Measurements from ENCODE around the gene ADAM8. TPM values are rescaled to one million over a fixed set of nuclear protein-coding genes. Genes with fewer than 3 reads are reported as not detected.
A peak's percentile ranks its signal among the peaks of the same experiment; 100 is the strongest.
"Not testable (repeated sequence)": the region's sequence is repeated elsewhere in the genome, so short reads cannot be mapped to it uniquely, and the experiment has no call there.

The ADAM8 gene
- total RNA-seq: 10 to 100 TPM in 1 of 4 donors, 1 to 10 TPM in 3; 5.4 to 12.4 (median 6.4) TPM

DNA sequence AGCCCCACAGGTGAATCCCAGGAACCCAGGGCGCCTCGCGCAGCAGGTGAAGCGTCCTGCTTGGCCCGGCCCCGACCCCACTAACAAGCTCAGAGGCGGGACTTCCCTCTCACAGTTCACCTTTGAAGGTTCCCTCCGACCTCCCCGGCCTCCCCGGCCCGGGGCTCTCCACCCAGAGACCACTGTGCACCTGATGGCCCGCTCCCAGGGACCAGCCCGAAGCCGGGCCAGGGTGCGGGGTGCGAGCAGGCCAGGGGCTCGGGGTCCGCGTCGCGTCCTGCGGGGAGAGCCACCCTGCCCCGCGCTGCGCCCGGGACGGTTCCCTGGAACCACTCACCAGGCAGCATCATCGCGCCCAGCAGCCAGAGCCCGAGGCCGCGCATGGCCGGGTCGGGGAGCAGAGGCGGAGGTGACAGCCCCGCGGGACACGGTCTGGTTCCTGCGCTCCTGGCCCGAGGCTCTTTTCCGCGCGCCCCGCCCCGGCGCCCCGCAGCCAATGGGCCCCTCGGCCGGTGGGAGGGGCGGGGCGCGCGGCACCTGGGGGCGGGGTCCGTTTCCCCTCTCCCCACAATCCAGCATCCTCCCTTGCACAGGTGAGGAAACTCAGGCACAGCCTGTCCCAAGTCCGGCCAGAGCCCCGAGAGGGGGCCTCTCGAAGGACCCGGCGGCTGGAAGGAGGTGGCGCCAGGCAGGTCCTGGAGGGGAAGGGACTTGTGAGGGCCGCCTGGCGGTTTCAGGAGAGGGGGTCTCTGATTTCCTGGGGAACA lies at the start of gene ADAM8:
Gene ADAM8, minus strand, starts transcription at position 434 of the 767 bp plus-strand sequence. Its CDS starts 51 bp downstream, at position 383.
- H3K9me3 ChIP-seq: no peaks in the 10 kb centered on the region
- peaks cover 0 to 7% of the 10 kb centered on the region in 2 donors for H3K27me3 ChIP-seq
- H3K4me3 ChIP-seq: peak within 1 kb of the TSS; percentile 41 to 61 (median 48)
- H3K4me1 ChIP-seq: peaks cover 0 to 51% (median 29%) of the 10 kb centered on the region in 4 donors
- peak within 1 kb of the TSS; percentile 71 to 85 (median 77) for H3K27ac ChIP-seq
- no peak for TF ChIP-seq POLR2A (IDR thresholded peaks at IDR 0.05)
- TF ChIP-seq, protein P1, sequence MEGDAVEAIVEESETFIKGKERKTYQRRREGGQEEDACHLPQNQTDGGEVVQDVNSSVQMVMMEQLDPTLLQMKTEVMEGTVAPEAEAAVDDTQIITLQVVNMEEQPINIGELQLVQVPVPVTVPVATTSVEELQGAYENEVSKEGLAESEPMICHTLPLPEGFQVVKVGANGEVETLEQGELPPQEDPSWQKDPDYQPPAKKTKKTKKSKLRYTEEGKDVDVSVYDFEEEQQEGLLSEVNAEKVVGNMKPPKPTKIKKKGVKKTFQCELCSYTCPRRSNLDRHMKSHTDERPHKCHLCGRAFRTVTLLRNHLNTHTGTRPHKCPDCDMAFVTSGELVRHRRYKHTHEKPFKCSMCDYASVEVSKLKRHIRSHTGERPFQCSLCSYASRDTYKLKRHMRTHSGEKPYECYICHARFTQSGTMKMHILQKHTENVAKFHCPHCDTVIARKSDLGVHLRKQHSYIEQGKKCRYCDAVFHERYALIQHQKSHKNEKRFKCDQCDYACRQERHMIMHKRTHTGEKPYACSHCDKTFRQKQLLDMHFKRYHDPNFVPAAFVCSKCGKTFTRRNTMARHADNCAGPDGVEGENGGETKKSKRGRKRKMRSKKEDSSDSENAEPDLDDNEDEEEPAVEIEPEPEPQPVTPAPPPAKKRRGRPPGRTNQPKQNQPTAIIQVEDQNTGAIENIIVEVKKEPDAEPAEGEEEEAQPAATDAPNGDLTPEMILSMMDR (IDR thresholded peaks at IDR 0.05): no peak
- peak; percentile 67 to 86 (median 77) for DNase-seq
- H3K36me3 ChIP-seq: peaks cover 0 to 25% (median 0%) of the 10 kb centered on the region in 3 donors

DNA sequence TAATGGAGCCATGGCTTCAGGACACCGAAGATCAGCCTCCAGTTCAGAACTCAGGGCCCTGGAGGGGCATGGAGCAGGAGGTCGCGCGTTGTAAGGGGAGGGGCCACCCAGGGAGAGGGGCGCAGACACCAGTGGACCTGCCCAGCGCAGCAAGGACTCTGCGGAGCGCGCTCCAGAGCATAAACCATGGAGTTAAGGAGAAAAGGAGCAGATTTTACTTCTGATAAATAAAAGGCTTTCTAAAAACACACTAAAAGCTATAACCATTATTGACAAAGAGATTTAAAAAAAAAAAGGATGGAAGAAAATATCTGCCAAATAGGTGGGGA lies 49.5 kb upstream of the ADAM8 start:
- Histone ChIP-seq H3K9me3 (no peaks in the 10 kb centered on the region), H3K4me1 (peaks cover 0 to 37% (median 21%) of the 10 kb centered on the region in 4 donors), H3K27ac (no peak overlapping the region), H3K36me3 (no peaks in the 10 kb centered on the region), H3K4me3 (peak overlapping the region in 3 of 4 donors; percentile 45 to 52 (median 49)), H3K27me3 (peaks cover 7 to 41% of the 10 kb centered on the region in 2 donors)
- no peak for DNase-seq
- TF ChIP-seq POLR2A (IDR thresholded peaks at IDR 0.05): no peak
- TF ChIP-seq, protein P1 (IDR thresholded peaks at IDR 0.05): no peak

DNA sequence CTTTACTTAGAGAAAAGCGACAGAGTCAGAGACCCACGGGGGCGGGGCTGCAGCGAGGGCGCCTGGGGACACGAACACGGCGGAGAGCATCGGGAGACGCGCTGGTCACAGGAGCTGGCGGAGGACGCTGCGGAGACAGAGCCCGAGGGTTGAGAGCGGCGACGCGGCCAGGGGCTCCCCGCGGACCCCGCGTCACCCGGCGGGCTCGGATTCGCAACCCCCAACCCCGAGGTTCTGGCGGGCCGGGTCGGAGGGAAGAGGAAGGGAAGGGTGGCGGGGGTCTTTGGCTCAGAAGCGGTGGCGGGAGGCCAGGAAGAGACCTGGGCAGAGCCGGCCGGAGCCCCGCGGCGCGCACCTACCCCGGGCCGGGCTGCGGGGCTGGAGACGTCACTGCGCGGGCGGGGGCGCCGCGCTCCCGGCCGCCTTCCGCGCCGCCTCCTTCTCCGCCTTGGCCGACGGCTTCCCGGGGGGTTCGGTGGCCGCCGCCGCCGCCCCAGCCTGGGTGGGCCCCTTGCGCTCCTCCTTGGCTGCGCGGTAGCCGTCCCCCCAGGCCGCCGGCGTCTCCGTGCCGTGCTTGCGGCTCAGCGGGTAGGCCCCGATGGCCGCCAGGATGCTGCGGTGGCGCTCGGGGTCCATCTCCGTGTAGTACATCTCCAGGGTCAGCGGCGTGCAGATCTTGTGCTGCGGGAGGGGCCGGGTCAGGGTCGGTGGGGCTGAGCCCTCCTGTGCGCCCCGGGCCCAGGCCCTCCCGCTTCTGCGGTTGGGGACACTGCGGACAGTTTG lies 49.0 kb upstream of the ADAM8 start:
- TF ChIP-seq POLR2A (IDR thresholded peaks at IDR 0.05): no peak
- TF ChIP-seq, protein P1 (IDR thresholded peaks at IDR 0.05): no peak
- Histone ChIP-seq H3K27ac (no peak overlapping the region), H3K4me3 (peak overlapping the region; percentile 7 to 52 (median 47)), H3K4me1 (peaks cover 0 to 37% (median 21%) of the 10 kb centered on the region in 4 donors), H3K36me3 (no peaks in the 10 kb centered on the region), H3K27me3 (peaks cover 7 to 41% of the 10 kb centered on the region in 2 donors), H3K9me3 (no peaks in the 10 kb centered on the region)
- no peak for DNase-seq

DNA sequence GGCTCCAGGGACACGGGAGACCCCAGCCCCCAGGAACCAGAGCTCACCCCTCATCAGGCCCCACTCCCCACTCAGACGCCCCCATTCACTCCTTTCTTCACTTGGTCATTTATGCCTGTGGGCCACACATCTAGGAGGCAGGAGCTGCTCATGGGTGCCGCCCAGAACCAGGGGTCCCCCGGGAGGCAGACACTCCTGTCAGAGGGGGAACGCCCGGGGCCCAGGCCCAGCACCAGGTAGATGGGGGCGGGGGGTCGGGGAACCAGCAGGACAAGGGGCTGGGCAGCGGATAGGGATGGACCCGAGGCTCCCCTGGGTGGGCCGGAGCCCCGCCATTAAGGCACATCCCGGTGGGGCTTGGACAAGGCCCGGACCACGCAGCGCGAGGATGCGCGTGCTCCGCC lies 48.2 kb upstream of the ADAM8 start:
- Histone ChIP-seq H3K4me3 (peak overlapping the region in 2 of 4 donors; percentile 45 to 49), H3K36me3 (no peaks in the 10 kb centered on the region), H3K4me1 (peaks cover 0 to 35% (median 20%) of the 10 kb centered on the region in 4 donors), H3K27ac (no peak overlapping the region), H3K9me3 (no peaks in the 10 kb centered on the region), H3K27me3 (peaks cover 7 to 41% of the 10 kb centered on the region in 2 donors)
- no peak for DNase-seq
- TF ChIP-seq POLR2A (IDR thresholded peaks at IDR 0.05): no peak
- TF ChIP-seq, protein P1 (IDR thresholded peaks at IDR 0.05): no peak

DNA sequence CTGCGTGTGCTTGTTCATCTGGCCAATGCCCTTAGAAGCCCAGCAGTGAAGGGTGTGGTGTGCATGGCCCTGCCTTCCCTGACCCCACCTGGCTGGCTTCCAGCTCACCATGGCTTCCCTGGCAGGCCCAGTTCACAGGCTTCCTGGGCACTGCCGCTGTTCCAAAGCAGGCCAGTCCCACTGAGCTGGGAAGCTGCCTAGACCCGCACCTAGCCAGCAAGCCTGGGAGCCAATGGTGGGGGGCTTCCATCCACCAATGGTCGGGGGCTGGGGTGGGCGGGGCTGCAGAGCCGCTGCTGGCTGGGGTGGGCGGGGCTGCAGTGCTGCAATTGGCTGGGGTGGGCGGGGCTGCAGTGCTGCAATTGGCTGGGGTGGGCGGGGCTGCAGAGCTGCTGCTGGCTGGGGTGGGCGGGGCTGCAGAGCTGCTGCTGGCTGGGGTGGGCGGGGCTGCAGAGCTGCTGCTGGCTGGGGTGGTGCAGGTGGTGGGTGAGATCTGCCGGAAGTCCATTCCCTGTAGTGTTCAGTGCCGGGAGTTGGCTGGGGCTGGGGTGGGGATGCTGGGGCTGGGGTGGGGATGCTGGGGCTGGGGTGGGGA lies 47.6 kb upstream of the ADAM8 start:
- H3K27me3 ChIP-seq: peaks cover 7 to 41% of the 10 kb centered on the region in 2 donors
- H3K9me3 ChIP-seq: no peaks in the 10 kb centered on the region
- H3K36me3 ChIP-seq: no peaks in the 10 kb centered on the region
- peaks cover 0 to 29% (median 18%) of the 10 kb centered on the region in 4 donors for H3K4me1 ChIP-seq
- H3K4me3 ChIP-seq: peak overlapping the region in 3 of 4 donors; percentile 37 to 60 (median 45)
- peak overlapping the region in 1 of 4 donors; percentile 84 for H3K27ac ChIP-seq
- peak; percentile 66 to 89 (median 86) for DNase-seq
- TF ChIP-seq, protein P1 (IDR thresholded peaks at IDR 0.05): no peak
- TF ChIP-seq POLR2A (IDR thresholded peaks at IDR 0.05): no peak

DNA sequence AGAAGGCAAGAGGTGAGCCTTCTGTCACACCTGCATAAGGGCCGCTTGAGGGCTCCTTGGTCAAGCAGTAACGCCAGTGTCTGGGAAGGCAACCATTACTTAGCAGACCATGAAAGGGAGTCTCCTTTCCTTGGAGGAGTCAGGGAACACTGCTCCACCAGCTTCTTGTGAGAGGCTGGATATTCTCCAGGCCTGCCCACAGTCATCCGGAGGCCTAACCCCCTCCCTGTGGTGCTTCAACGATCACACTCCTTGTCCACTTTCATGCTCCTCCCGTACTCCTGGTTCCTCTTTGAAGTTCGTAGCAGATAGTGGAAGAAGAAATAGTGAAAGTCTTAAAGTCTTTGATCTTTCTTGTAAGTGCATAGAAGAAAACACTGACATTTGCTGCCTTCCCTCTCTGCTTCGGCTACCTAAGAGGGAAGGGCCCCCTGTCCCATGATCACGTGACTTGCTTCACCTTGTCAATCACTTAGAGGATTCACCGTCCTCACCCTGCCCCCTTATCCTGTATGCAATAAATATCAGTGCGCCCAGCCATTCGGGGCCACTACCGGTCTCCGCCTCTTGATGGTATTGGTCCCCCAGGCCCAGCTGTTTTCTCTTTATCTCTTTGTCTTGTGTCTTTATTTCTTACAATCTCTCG lies 45.5 kb upstream of the ADAM8 start:
- H3K9me3 ChIP-seq, DNase-seq, H3K4me3 ChIP-seq, H3K36me3 ChIP-seq, H3K27ac ChIP-seq: not testable (repeated sequence)
- H3K27me3 ChIP-seq: peaks cover 7 to 25% of the 10 kb centered on the region in 2 donors
- peaks cover 0 to 23% (median 18%) of the 10 kb centered on the region in 4 donors for H3K4me1 ChIP-seq

DNA sequence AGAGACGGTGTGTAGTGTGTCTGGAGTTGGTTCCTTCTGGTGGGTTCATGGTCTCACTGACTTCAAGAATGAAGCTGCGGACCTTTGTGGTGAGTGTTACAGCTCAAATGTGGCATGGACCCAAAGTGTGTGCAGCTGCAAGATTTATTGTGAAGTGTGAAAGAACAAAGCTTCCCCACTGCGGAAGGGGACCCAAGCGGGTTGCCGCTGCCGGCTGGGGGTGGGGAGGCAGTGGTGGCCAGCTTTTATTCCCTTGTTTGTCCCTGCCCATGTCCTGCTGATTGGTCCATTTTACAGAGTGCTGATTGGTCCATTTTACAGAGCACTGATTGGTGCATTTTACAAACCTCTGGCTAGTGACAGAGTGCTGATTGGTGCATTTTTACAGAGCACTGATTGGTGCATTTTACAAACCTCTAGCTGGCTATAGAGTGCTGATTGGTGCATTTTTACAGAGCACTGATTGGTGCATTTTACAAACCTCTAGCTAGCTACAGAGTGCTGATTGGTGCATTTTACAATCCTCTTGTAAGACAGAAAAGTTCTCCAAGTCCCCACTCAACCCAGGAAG lies 44.3 kb upstream of the ADAM8 start:
- not testable (repeated sequence) for H3K27ac ChIP-seq, H3K36me3 ChIP-seq, H3K9me3 ChIP-seq, DNase-seq, H3K4me3 ChIP-seq
- Histone ChIP-seq H3K27me3 (peaks cover 2 to 12% of the 10 kb centered on the region in 2 donors), H3K4me1 (peaks cover 0 to 20% (median 15%) of the 10 kb centered on the region in 4 donors)
